SU-DHL-6 (cell line): ENCODE measurements around the gene ESYT1.

ENCODE experiments used
- CTCF ChIP-seq: fragments of 200-600 bp; sonication (generic); IDR thresholded peaks from one replicate; pipeline ENCODE4 v1.5.1; 2017; ENCODE audit warnings: antibody characterized with exemption, mild to moderate bottlenecking, low read length, moderate library complexity; ENCODE audit not compliant: insufficient read depth, poor library complexity, severe bottlenecking
- EZH2phosphoT487 ChIP-seq: fragments of 200-600 bp; sonication (generic), shearing (Covaris generic); conservative IDR thresholded peaks from 2 replicates; pipeline ENCODE4 v1.6.1; 2018; ENCODE audit warnings: mild to moderate bottlenecking, antibody characterized with exemption, low read length, moderate library complexity, mixed read lengths

- TF ChIP-seq CTCF, result no peak
- no peak for TF ChIP-seq EZH2phosphoT487
Measured at GRCh38 chr12:56154246-56154771, 26.2 kb downstream of the ESYT1 start.
